HG03135 (cell line): ENCODE results near the gene MYO1B.

Experiments
- ATAC-seq: cut with Tn5 transposase; IDR thresholded peaks from one replicate; pipeline ENCODE4 v1.9.1; 2021; ENCODE audit warnings: mild to moderate bottlenecking, moderate library complexity; ENCODE audit not compliant: unreplicated experiment

The MYO1B gene

DNA sequence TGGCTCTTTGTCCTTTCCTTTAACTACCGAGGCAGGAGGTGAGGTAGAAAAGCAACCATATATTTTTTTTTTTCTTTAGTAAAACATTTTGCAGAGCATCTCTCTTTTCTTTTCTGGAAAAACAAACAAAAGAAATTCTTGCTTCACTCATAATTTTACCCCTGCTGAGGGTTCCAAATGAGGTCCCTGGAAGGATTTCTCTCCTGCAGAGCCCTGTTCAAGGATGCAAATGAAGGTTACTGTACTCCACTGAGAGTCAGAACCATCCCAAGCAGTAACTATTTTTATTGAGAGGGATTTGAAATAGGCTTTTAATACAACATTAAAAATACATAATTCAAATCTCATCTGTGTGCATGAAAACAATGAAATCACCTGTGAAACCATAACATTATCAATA lies 19.5 kb upstream of the MYO1B start:
- ATAC-seq = no peak

- ATAC-seq = no peak
Observed at GRCh38 chr2:191226196-191226595, 19.0 kb upstream of the MYO1B start.

- no peak for ATAC-seq
Observed at GRCh38 chr2:191228333-191228732, 16.9 kb upstream of the MYO1B start.

GRCh38 chr2:191228861-191229260 lies 16.3 kb upstream of the MYO1B start:
- no peak for ATAC-seq

DNA sequence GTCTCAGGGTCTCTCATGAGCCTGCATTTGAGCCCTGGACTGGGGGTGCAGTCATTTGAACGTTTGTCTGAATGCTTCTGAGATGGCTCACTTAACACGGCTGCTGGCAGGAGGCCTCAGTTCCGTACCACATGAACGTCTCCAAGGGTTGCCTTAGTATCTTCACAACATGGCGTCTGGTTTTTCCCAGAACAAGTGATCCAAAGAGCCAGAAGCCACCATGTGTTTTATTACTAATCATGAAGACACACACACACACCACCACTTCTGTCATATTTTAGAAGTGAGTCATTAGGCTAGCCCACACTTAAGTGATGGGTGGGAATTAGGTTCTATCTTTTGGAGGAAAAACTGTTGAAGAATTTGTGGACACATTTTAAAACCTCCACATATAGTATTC lies 15.0 kb upstream of the MYO1B start:
- ATAC-seq = no peak

DNA sequence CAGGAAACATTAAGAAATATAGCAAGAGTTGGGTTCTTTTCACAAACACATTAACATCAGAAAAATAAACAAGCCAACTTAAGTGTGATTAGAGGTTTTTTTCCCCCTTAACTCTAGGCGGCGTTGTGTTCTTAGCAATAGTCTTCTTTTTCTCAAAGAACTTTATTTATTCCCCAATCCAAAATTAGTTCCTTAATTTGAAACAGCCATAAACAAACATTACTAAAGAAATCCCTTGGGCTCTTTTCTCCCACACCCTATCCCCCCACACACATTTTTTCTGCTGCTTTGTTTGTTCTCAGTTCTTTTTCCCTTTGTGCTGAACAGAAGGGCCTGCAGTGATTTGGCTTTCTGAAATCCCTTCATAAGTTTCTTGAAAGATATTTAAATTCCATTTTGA lies 13.2 kb upstream of the MYO1B start:
- ATAC-seq = no peak

- no peak for ATAC-seq
Observed at GRCh38 chr2:191233533-191233932, 11.7 kb upstream of the MYO1B start.

DNA sequence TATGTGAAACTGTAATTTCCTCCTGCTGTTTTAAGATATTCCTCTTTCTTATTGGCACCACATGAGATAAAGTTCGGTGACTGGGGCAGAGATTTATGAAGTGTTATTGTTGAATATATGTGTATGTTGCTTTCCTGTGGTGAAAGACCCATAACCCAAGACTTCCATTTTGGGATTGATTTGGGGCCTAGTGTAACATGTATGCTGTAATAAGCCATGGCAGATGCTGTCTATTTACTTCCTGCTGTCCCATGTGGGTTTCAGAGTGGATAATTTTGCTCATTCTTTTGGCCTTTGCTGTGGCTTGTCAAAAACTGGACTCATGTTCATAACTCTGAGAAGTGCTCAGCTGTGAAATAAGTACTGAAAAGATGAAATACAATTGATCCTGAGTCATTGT lies 10.8 kb upstream of the MYO1B start:
- no peak for ATAC-seq

DNA sequence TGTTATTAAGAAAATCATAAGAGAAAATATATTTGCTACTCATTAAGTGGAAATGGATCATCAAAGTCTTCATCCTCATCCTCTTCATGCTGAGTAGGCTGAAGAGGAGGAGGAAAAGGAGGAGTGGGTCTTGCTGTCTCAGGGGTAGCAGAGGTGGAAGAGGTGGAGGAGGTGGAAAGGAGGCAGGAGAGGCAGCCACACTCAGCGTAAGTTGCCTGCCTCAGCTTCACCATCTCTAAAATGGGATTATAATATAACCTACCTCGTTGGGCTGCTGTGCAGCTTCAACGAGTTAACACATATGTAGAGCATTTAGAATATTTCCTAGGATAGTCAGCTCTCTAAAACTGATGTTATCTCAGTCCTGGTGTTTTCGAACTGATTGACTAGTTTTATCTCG lies 4.3 kb upstream of the MYO1B start:
- ATAC-seq = no peak

DNA sequence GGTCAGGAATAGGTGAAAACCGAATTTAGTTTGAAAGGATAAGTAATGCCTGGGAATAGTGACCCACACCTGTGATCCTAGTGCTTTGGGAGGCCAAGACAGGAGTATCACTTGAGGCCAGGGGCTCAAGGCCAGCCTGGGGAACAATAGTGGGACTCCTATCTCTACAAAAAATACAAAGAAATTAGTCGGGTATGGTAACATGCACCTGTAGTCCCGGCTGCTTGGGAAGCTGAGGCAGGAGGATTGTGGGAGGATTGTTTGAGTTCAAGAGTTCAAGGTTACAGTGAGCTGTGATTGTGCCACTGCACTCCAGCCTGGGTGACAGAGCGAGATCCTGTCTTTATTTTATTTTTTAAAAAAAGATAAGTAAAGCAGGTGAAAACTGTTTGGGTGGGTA lies 3.8 kb upstream of the MYO1B start:
- ATAC-seq = no peak

- ATAC-seq = no peak
Observed at GRCh38 chr2:191243154-191243553, 2.0 kb upstream of the MYO1B start.

- no peak for ATAC-seq
Observed at GRCh38 chr2:191244350-191244749, 854 bp upstream of the MYO1B start.

GRCh38 chr2:191245869-191246531 lies 796 bp downstream of the MYO1B start:
- ATAC-seq = peak; percentile 16

DNA sequence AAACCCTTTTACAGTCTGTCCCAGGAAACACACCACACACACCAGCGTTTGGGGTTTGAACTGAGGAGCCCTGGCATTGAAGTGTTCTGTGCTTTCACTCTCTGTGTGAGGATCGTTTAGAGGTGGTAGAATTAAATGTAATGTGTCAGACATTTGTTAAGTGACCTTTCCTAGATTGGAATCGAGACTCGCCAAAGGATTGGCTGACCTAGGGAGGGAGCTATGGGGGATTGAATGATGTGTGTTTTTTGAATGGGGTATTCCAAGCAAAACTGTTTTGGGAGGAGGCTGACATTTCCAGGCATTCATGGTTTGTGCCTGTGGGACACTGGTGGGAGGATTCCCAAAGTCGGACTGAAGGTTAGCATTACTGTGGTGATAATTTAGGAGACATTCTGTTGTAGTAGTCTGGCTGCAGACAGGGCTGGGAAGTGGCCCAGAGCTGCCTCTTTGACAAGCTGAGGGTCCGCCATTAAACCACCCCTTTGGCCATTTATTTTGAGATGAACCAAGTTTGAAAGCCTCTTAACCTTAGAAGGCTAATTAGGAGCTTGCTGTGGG lies 1.7 kb downstream of the MYO1B start:
- no peak for ATAC-seq

DNA sequence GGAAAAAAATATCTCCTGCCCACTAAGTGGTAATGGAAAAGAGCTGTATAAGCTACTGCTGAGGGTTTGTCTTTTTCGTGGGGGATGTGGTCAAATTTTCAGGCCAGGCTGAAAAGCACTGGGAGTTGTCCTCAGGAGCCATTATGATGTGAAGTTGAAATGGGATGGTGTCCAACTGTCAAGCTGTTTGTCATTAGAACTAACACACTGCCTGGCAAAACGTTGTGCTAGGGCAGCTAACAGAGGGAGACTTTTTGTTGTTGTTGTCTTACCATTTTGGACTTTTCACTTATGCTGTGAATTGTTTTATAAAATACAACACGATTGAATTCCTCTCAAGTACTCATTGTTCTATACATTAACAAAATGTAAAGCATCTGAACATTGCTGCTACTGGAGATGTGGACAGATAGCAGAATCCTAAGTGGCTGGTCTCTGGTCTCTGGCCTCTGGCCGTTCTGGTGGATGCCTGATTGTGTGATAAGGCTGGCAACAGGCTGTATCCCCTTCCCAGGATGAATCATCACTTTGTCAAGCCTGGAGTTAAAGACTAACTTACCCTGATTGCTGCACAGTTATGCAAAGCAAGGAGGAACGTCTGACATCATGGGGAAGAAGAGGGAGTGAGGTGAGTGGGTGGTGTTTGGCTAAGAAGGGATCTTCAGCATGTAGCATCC lies 2.3 kb downstream of the MYO1B start:
- ATAC-seq = peak; percentile 46

GRCh38 chr2:191249156-191249813 lies 4.1 kb downstream of the MYO1B start:
- ATAC-seq = no peak

DNA sequence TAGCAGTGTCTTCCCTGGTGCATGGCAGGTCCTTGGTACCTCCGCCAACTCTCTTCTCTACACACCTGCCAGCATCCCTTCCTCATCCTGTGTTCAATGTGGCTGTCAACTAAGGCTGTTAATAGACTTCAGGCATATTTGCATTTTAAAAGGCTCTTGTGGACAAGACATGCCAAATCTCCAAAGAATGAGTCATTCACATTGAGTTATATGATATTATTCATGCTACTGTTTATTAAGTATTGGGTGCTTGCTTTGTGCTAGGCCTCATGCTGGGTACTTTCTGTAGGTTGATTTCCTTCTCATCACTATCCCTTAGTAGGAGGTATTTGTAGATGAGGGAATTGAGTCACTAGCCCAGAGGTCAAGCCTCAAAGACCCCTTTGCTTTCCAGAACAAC lies 5.2 kb downstream of the MYO1B start:
- ATAC-seq = no peak

DNA sequence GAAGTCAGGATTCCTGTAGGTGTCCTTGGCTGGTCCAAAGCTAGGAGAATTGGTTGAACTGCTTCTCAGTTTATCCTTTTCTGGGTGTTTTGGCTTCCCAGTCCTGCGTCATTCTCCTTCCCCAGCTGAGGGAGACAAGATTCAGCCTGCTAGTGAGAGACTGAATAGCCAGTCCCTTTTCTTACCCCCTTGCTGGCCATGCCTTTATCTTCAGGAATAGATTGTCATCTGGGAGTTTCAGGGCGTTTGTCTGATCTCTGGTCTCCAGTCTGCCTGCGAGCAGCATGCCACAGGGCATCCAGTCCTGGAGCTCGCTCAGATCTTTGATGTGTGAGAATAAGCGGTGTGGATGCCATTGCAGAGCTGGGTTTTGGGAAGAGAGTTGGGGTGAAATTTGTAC lies 5.8 kb downstream of the MYO1B start:
- ATAC-seq = no peak

GRCh38 chr2:191252699-191253098 lies 7.5 kb downstream of the MYO1B start:
- ATAC-seq = no peak

DNA sequence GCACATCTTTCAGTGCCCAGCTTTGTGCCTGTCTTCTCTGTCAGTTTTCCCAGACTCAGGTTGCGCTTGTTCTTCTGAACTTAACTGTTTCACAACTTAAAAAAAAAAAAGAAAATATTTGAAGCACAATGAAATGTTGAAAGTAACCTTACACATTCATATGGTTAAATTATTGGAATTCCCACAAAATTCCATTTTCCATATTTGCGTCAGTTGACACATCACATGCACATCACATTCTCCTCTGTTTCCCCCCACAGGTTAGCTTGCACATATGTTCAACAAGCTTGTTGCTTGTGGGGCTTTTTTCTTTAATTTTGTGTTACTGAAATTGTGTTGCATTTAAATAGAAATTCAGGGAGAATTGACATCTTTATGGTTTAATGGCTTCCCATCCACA lies 8.3 kb downstream of the MYO1B start:
- no peak for ATAC-seq

DNA sequence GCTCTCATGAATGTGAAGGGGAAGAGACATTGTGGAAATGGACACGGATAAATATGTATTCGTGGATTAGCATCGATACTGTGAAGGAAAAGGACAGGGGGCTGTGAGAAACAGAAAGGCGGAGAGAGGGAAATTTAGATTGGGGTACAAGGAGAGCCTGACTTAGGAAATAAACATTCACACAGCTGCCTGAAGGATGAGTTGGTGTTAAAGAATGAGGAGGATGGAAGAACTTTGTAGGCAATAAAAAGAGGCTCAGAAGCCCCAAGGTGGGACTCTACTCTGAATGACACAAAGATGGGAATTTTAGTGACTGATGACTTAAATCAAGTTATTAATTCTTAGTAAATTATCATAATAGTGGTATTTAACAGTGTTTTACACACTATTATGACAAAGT lies 10.1 kb downstream of the MYO1B start:
- no peak for ATAC-seq

GRCh38 chr2:191255756-191256312 lies 10.6 kb downstream of the MYO1B start:
- no peak for ATAC-seq
